Measurements from ENCODE around the gene RNF208. TPM values are rescaled to one million over a fixed set of nuclear protein-coding genes. Genes with fewer than 3 reads are reported as not detected.
"Not testable (repeated sequence)": the region's sequence is repeated elsewhere in the genome, so short reads cannot be mapped to it uniquely, and the experiment has no call there.

RNF208 gene
- total RNA-seq, 2 donors from 2014 or later, result 5.9 to 7.9 TPM

DNA sequence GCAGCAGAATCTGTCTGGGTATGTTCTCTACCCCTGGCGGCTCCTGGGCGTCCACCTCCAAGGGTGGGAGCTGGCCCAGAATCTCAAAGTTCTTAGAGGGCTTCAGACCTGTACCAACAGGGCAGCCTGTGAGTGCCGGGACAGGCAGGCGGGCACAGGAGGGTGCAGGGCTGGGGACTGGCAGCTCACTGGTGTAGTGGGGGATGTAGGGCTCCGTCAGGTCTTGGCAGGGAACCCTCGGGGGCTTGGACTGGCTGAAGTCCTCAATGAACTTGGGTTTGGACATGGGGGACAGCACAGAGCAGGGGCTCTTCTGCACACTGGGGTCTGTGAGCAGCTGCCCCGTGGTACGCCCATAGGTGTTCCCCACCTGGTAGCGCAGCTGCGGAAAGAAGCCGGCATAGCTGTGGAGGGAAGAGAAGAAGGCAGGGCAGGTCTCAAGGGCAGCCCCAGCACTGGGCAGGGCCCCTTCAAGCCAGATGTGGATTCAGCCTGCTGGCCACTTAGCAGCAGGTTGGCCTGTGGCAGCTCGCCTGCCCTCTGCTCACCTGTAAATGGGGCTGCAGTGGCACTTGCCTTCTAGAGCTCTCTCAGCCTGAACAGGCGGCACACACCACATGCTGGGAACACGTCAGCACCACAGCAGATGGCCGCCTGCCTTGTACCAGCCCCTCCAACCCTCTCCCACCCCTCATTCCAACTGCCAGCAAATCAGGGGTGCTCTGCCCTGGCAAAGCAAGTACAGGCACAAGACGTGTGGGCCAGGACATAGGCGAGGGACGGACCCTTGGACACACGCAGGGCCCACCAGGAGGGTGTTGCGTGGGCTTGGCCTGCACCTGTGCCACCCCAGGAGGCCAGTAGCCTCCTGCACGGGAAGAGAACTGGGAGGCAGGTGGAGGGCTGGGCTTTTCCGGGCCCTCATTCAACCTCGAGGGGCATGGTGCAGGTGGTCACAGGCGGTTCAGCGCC is 23.7 kb upstream of the RNF208 start:
- DNase-seq (ENCODE audit: low spot score), result no peak
- Histone ChIP-seq H3K4me1 (peaks cover 0 to 39% of the 10 kb centered on the region in 2 donors), H3K27ac (no peak overlapping the region), H3K36me3 (peaks cover 23% of the 10 kb centered on the region), H3K4me3 (no peak overlapping the region), H3K27me3 (no peaks in the 10 kb centered on the region), H3K9me3 (no peaks in the 10 kb centered on the region)
- TF ChIP-seq, protein P1, sequence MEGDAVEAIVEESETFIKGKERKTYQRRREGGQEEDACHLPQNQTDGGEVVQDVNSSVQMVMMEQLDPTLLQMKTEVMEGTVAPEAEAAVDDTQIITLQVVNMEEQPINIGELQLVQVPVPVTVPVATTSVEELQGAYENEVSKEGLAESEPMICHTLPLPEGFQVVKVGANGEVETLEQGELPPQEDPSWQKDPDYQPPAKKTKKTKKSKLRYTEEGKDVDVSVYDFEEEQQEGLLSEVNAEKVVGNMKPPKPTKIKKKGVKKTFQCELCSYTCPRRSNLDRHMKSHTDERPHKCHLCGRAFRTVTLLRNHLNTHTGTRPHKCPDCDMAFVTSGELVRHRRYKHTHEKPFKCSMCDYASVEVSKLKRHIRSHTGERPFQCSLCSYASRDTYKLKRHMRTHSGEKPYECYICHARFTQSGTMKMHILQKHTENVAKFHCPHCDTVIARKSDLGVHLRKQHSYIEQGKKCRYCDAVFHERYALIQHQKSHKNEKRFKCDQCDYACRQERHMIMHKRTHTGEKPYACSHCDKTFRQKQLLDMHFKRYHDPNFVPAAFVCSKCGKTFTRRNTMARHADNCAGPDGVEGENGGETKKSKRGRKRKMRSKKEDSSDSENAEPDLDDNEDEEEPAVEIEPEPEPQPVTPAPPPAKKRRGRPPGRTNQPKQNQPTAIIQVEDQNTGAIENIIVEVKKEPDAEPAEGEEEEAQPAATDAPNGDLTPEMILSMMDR (IDR thresholded peaks at IDR 0.05), result no peak

DNA sequence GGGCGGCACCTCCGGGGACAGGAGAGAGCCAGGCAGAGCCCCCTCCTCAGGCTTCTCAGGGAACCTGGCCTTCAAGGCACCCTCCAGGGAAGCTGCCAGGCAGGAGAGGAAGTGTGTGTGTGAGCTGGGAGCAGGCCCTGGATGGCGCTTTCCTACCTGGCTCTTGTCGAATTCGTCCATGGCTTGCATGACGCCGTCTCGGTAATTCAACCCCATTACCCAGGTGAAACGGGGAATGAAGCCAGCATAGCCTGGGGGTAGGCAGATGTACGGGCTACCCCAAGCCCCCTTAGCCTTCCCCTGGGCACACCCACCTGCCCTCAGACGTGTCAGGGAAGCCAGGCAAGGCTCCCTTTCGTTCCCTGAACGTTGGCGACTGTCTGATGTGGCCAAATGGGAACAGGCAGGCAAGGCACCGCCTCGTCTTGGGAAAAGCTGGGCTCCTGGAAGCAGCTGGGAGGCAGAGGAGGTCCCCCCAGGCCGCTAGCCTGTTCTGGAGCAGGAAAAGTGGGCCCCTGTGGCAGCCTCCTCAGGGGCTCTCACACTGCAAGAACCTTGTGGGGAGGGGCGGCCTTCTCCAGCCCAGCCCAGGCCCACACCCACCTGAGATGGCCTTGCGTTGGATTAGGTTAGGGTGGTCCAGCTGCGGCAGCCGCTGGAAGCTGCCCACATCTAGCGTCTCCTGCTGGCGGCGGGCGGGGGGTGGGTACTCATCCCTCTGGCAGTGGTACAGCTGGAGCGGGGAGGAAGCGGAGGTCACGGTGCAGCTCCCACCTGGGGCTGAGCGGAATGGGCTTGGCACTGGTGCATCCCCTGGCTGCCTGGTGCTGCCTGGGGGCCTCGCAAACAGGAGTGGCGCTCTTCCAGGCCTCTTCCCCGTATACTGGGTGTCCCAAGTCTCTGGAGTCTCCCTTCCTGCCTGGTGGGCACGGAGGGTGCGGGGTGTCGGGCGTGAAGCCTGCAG is 22.7 kb upstream of the RNF208 start:
- no peak for DNase-seq (ENCODE audit: low spot score)
- Histone ChIP-seq H3K9me3 (no peaks in the 10 kb centered on the region), H3K4me1 (peaks cover 0 to 33% of the 10 kb centered on the region in 2 donors), H3K4me3 (no peak overlapping the region), H3K27me3 (no peaks in the 10 kb centered on the region), H3K36me3 (peaks cover 23% of the 10 kb centered on the region), H3K27ac (no peak overlapping the region)
- TF ChIP-seq, protein P1 (IDR thresholded peaks at IDR 0.05), result no peak

DNA sequence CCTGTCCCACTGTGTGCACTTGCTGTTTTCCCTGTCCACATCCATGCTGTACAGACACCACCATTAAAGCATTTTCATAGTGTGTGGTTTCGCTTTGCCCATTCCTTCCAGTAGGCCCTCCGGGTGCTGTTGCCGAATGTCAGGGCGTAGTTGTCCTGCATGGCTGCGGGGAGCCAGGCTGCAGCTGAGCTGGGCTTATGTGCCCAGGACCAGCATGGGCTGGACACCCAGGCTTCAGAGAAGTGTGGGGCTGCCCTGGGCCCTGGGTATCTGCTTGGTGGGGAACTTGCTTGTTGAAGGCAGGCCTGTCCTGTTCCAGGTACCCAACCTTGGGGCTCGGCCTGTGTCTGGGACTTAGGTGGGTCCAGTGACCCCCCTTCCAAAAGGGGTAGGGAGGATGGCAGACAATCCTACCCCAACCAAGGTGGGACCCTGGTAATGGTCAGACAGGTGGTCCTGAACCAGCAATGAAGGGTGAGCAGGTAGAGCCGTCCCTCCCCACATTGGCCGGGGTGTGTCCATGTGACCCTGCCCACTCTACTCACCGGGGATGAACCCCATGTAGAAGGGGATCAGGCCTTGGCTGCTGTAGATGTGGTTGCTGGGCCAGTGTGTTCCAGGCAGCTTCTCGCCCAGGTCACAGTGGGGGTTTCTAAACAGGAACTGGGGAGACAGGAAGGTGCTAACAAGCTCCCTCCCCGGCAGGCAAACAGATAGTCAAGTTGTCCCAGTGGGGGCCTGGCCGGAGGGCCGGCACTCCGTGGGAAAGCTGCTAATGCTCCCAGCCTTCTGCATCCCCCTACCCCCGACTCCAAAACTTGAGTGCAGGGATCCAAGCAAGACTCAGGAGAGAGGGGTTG is 21.8 kb upstream of the RNF208 start:
- Histone ChIP-seq H3K4me1 (peaks cover 0 to 40% of the 10 kb centered on the region in 2 donors), H3K4me3 (no peak overlapping the region), H3K27me3 (no peaks in the 10 kb centered on the region), H3K27ac (no peak overlapping the region), H3K9me3 (no peaks in the 10 kb centered on the region), H3K36me3 (peaks cover 23% of the 10 kb centered on the region)
- TF ChIP-seq, protein P1 (IDR thresholded peaks at IDR 0.05), result no peak
- DNase-seq (ENCODE audit: low spot score), result no peak

DNA sequence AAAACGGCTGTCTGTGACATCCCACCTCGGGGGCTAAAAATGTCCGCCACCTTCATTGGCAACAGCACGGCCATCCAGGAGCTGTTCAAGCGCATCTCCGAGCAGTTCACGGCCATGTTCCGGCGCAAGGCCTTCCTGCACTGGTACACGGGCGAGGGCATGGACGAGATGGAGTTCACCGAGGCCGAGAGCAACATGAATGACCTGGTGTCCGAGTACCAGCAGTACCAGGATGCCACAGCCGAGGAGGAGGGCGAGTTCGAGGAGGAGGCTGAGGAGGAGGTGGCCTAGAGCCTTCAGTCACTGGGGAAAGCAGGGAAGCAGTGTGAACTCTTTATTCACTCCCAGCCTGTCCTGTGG is 21.2 kb upstream of the RNF208 start:
- Histone ChIP-seq H3K4me1 (peaks cover 0 to 46% of the 10 kb centered on the region in 2 donors), H3K36me3 (peaks cover 23% of the 10 kb centered on the region)
- not testable (repeated sequence) for H3K27me3 ChIP-seq; H3K4me3 ChIP-seq; DNase-seq (ENCODE audit: low spot score); H3K9me3 ChIP-seq; H3K27ac ChIP-seq

DNA sequence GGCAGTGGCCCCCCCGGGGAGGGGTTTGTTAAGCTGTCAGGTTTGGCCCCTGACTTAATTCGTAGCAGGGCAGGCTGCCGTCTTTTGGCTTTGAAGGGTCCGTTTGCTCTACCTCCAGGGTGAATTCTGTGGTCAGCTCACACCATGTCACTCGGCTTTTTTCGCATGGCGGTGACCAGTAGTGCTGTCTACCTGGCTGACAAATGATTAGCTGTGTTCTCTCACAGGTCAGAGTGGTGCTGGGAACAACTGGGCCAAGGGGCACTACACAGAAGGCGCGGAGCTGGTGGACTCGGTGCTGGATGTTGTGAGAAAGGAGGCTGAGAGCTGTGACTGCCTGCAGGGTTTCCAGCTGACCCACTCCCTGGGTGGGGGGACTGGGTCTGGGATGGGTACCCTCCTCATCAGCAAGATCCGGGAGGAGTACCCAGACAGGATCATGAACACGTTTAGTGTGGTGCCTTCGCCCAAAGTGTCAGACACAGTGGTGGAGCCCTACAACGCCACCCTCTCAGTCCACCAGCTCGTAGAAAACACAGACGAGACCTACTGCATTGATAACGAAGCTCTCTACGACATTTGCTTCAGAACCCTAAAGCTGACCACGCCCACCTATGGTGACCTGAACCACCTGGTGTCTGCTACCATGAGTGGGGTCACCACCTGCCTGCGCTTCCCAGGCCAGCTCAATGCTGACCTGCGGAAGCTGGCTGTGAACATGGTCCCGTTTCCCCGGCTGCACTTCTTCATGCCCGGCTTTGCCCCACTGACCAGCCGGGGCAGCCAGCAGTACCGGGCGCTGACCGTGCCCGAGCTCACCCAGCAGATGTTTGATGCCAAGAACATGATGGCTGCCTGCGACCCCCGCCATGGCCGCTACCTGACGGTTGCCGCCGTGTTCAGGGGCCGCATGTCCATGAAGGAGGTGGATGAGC is 20.5 kb upstream of the RNF208 start:
- TF ChIP-seq, protein P1 (IDR thresholded peaks at IDR 0.05), result no peak
- Histone ChIP-seq H3K27ac (peak overlapping the region; percentile 88 to 94), H3K36me3 (peaks cover 23% of the 10 kb centered on the region), H3K9me3 (no peaks in the 10 kb centered on the region), H3K4me3 (peak overlapping the region; percentile 84), H3K4me1 (peaks cover 0 to 53% of the 10 kb centered on the region in 2 donors), H3K27me3 (no peaks in the 10 kb centered on the region)
- DNase-seq (ENCODE audit: low spot score), result no peak
